GM21786 (cell line): ENCODE results near the gene SDK2.

Experiments used
- ATAC-seq: cut with Tn5 transposase; IDR thresholded peaks from one replicate; pipeline ENCODE4 v1.9.1; 2021; ENCODE audit not compliant: unreplicated experiment

SDK2 gene

GRCh38 chr17:73510981-73511718, 133.1 kb downstream of the SDK2 start:
- ATAC-seq: no peak

- ATAC-seq: no peak
Observed at GRCh38 chr17:73508931-73509605, 135.2 kb downstream of the SDK2 start.

GRCh38 chr17:73508057-73508930, 136.0 kb downstream of the SDK2 start:
- ATAC-seq: no peak

- ATAC-seq: no peak
Observed at GRCh38 chr17:73506470-73507435, 137.5 kb downstream of the SDK2 start.

- no peak for ATAC-seq
Observed at GRCh38 chr17:73503560-73503959, 140.7 kb downstream of the SDK2 start.

- ATAC-seq: no peak
Observed at GRCh38 chr17:73500414-73500999, 143.7 kb downstream of the SDK2 start.

- ATAC-seq: no peak
Observed at GRCh38 chr17:73498886-73499554, 145.2 kb downstream of the SDK2 start.

- no peak for ATAC-seq
Observed at GRCh38 chr17:73498176-73498575, 146.1 kb downstream of the SDK2 start.

- ATAC-seq: no peak
Observed at GRCh38 chr17:73497721-73498120, 146.5 kb downstream of the SDK2 start.

GRCh38 chr17:73496232-73496631, 148.0 kb downstream of the SDK2 start:
- no peak for ATAC-seq

GRCh38 chr17:73495641-73496040, 148.6 kb downstream of the SDK2 start:
- ATAC-seq: no peak

GRCh38 chr17:73494950-73495349, 149.3 kb downstream of the SDK2 start:
- no peak for ATAC-seq

GRCh38 chr17:73493956-73494926, 150.0 kb downstream of the SDK2 start:
- ATAC-seq: no peak

- no peak for ATAC-seq
Observed at GRCh38 chr17:73492821-73493814, 151.1 kb downstream of the SDK2 start.

GRCh38 chr17:73492125-73492820, 152.0 kb downstream of the SDK2 start:
- ATAC-seq: no peak

- ATAC-seq: no peak
Observed at GRCh38 chr17:73491648-73492047, 152.6 kb downstream of the SDK2 start.

GRCh38 chr17:73490851-73491250, 153.4 kb downstream of the SDK2 start:
- ATAC-seq: no peak
